PC-9 (cell line): Measurements from ENCODE around the gene LCK. TPM values are rescaled to one million over a fixed set of nuclear protein-coding genes. Genes with fewer than 3 reads are reported as not detected.

Experiments
- BruUV-seq: library from RNA; stranded (reverse); fragments of 400-500 nt; replicated peaks from 2 replicates; lab custom pipeline; 2021; lab: Mats Ljungman, UMichigan
- CTCF ChIA-PET: fragments of 300-600 bp; sonication (Branson Sonifier 250); formaldehyde crosslinking; loops from one replicate; lab custom pipeline; 2022; ENCODE audit warnings: antibody characterized with exemption; lab: Charles Lee
- POLR2A ChIA-PET: fragments of 300-600 bp; sonication (Branson Sonifier 250); formaldehyde crosslinking; loops from one replicate; lab custom pipeline; 2022; ENCODE audit warnings: antibody characterized with exemption; ENCODE audit not compliant: unreplicated experiment; lab: Charles Lee
- DNase-seq, 2 experiments: peaks; one replicate each; pipeline versions ENCODE4 v3.0.0 to v3.0.0-alpha.2; 2015 to 2022; ENCODE audit warnings: mixed read lengths in 1 of 2
- H2AFZ ChIP-seq: fragments of 200-600 bp; sonication (generic); 2 replicates; pipeline ENCODE4 v1.8.1; 2017; ENCODE audit warnings: antibody characterized with exemption
- H3F3A ChIP-seq: fragments of 200-600 bp; sonication (generic); 2 replicates; pipeline ENCODE4 v1.8.1; 2017; ENCODE audit warnings: antibody characterized with exemption, mild to moderate bottlenecking, low read depth; ENCODE audit not compliant: insufficient read depth
- H3K27ac ChIP-seq: fragments of 200-600 bp; sonication (generic); 2 replicates; pipeline ENCODE4 v1.6.1; 2016; ENCODE audit warnings: mixed run types
- H3K27me3 ChIP-seq: fragments of 200-600 bp; sonication (generic); 2 replicates; pipeline ENCODE4 v1.6.1; 2016; ENCODE audit warnings: low read depth, mixed run types; ENCODE audit not compliant: insufficient read depth
- H3K36me3 ChIP-seq: fragments of 200-600 bp; sonication (generic); 2 replicates; pipeline ENCODE4 v1.6.1; 2016; ENCODE audit warnings: low read depth, mixed run types
- H3K4me1 ChIP-seq: fragments of 200-600 bp; sonication (generic); replicated peaks from 2 replicates; pipeline ENCODE4 v1.6.1; 2016; ENCODE audit warnings: mixed run types; ENCODE audit not compliant: insufficient read depth
- H3K4me2 ChIP-seq: fragments of 200-600 bp; sonication (generic); 2 replicates; pipeline ENCODE4 v1.6.1; 2017; ENCODE audit warnings: mixed run types
- H3K4me3 ChIP-seq: fragments of 200-600 bp; sonication (generic); 2 replicates; pipeline ENCODE4 v1.6.1; 2016; ENCODE audit warnings: mixed run types
- H3K79me2 ChIP-seq: fragments of 200-600 bp; sonication (generic); 2 replicates; pipeline ENCODE4 v1.6.1; 2017; ENCODE audit warnings: low read depth, mixed run types
- H3K9me2 ChIP-seq: fragments of 200-600 bp; sonication (generic); 2 replicates; pipeline ENCODE4 v1.8.1; 2017; ENCODE audit warnings: mild to moderate bottlenecking; ENCODE audit not compliant: insufficient read depth
- H3K9me3 ChIP-seq: fragments of 200-600 bp; sonication (generic); 2 replicates; pipeline ENCODE4 v1.8.1; 2016; ENCODE audit warnings: low read depth; ENCODE audit not compliant: insufficient read depth
- H4K20me1 ChIP-seq: fragments of 200-600 bp; sonication (generic); 2 replicates; pipeline ENCODE4 v1.8.1; 2017; ENCODE audit not compliant: insufficient read depth
- CTCF ChIP-seq: fragments of 200-600 bp; sonication (generic); conservative IDR thresholded peaks from 2 replicates; pipeline ENCODE4 v1.6.1; 2017; ENCODE audit warnings: mixed run types, antibody characterized with exemption, mild to moderate bottlenecking, moderate library complexity
- EZH2 ChIP-seq: fragments of 200-600 bp; sonication (generic); IDR thresholded peaks from 2 replicates; pipeline ENCODE4 v1.8.0; 2017; ENCODE audit warnings: antibody characterized with exemption, low read depth
- intact Hi-C: fragments of 100-400 bp; cut with micrococcal nuclease; formaldehyde crosslinking; loops from one replicate; pipeline ENCODE4 v1.10.0; 2022; ENCODE audit not compliant: unreplicated experiment
- total RNA-seq: library from RNA; stranded (reverse); gene quantifications from 2 replicates; pipeline ENCODE4 v1.2.3, GENCODE V29; 2021

The LCK gene
- total RNA-seq, 1 experiment from 2014 or later: 2.0 TPM

- Histone ChIP-seq H4K20me1 (no peaks in the 10 kb centered on the region), H3K4me2 (no peak overlapping the region), H3K9me3 (no peaks in the 10 kb centered on the region), H3K4me3 (no peak overlapping the region), H3F3A (peaks cover 45% of the 10 kb centered on the region), H3K9me2 (no peaks in the 10 kb centered on the region), H3K79me2 (peaks cover 13% of the 10 kb centered on the region), H3K27me3 (no peaks in the 10 kb centered on the region), H3K36me3 (peaks cover 5% of the 10 kb centered on the region; the same call in 1 of the 2 replicates), H2AFZ (no peak overlapping the region), H3K4me1 (peaks cover 41% of the 10 kb centered on the region), H3K27ac (no peak overlapping the region)
- CTCF ChIA-PET: no interaction called here
- BruUV-seq: no TSS peak
- intact Hi-C loops: no loop called here
- POLR2A ChIA-PET: interaction anchor here (0.7 kb wide), 1 partner anchor 90 kb away, joined by 3 read pairs; no protein-coding TSS in a partner anchor
- peak in 1 of 2 experiments; percentile 16 for DNase-seq
- no peak for TF ChIP-seq EZH2
- no peak for TF ChIP-seq CTCF
These were observed 79.6 kb downstream of the LCK start for GRCh38 chr1:32330558-32331151.

GRCh38 chr1:32331549-32331948 lies 80.5 kb downstream of the LCK start:
- POLR2A ChIA-PET: interaction anchor here (0.6 to 0.8 kb wide), 3 partner anchors 27 to 650 kb away, joined by 4 to 6 read pairs (median 6); no protein-coding TSS in a partner anchor
- Histone ChIP-seq H3K27ac (peak overlapping the region; percentile 57), H3K4me1 (peaks cover 41% of the 10 kb centered on the region), H4K20me1 (no peaks in the 10 kb centered on the region), H3K4me2 (peak overlapping the region; percentile 84), H3K4me3 (no peak overlapping the region), H3K9me3 (no peaks in the 10 kb centered on the region), H3K9me2 (no peaks in the 10 kb centered on the region), H2AFZ (no peak overlapping the region), H3K27me3 (no peaks in the 10 kb centered on the region), H3F3A (peaks cover 45% of the 10 kb centered on the region), H3K79me2 (peaks cover 13% of the 10 kb centered on the region), H3K36me3 (peaks cover 2% of the 10 kb centered on the region; the same call in 1 of the 2 replicates)
- TF ChIP-seq CTCF (no peak), EZH2 (no peak)
- intact Hi-C loops: no loop called here
- BruUV-seq: no TSS peak
- DNase-seq: no peak
- CTCF ChIA-PET: no interaction called here

- Histone ChIP-seq H3K36me3 (peaks cover 2% of the 10 kb centered on the region; the same call in 1 of the 2 replicates), H3K9me2 (no peaks in the 10 kb centered on the region), H3K4me2 (peak overlapping the region; percentile 84), H3K4me3 (peak overlapping the region; percentile 4; the same call in 1 of the 2 replicates), H2AFZ (no peak overlapping the region), H3F3A (peaks cover 52% of the 10 kb centered on the region), H4K20me1 (no peaks in the 10 kb centered on the region), H3K27me3 (no peaks in the 10 kb centered on the region), H3K79me2 (peaks cover 13% of the 10 kb centered on the region), H3K27ac (peak overlapping the region; percentile 57), H3K9me3 (no peaks in the 10 kb centered on the region), H3K4me1 (peaks cover 46% of the 10 kb centered on the region)
- TF ChIP-seq EZH2 (no peak), CTCF (no peak)
- ChIA-PET CTCF (interaction anchor here (0.5 to 0.6 kb wide), 2 partner anchors 21 to 852 kb away, joined by 4 to 9 read pairs; no protein-coding TSS in a partner anchor), POLR2A (interaction anchor here (0.5 to 0.8 kb wide), 4 partner anchors 26 to 649 kb away, joined by 3 to 6 read pairs (median 4); no protein-coding TSS in a partner anchor)
- DNase-seq: peak; percentile 78 to 79
- intact Hi-C loops: loop anchor here (1.0 kb wide), 1 partner anchor 62 kb away; the partner anchor contains the start of gene BSDC1
- no TSS peak for BruUV-seq
These were observed 81.4 kb downstream of the LCK start for GRCh38 chr1:32332290-32333079.
